ENCODE data around the gene FNTB.

FNTB gene

GRCh38 chr14:65044596-65044959 lies 57.9 kb downstream of the FNTB start:
- no peak for DNase-seq (ENCODE audit: low read depth in 1 of 2, low spot score in 1 of 2)

GRCh38 chr14:65045006-65045405 lies 58.3 kb downstream of the FNTB start:
- DNase-seq (ENCODE audit: low read depth in 1 of 2, low spot score in 1 of 2), result no peak

GRCh38 chr14:65045709-65046108 lies 59.0 kb downstream of the FNTB start:
- no peak for DNase-seq (ENCODE audit: low read depth in 1 of 2, low spot score in 1 of 2)

GRCh38 chr14:65052832-65053231 lies 66.1 kb downstream of the FNTB start:
- DNase-seq (ENCODE audit: low read depth in 1 of 2, low spot score in 1 of 2), result no peak

GRCh38 chr14:65053466-65053865 lies 66.8 kb downstream of the FNTB start:
- DNase-seq (ENCODE audit: low read depth in 1 of 2, low spot score in 1 of 2), result no peak

GRCh38 chr14:65054471-65055085 lies 67.9 kb downstream of the FNTB start:
- no peak for DNase-seq (ENCODE audit: low read depth in 1 of 2, low spot score in 1 of 2)

- DNase-seq (ENCODE audit: low read depth in 1 of 2, low spot score in 1 of 2), result no peak
Observed at GRCh38 chr14:65057695-65058094, 71.0 kb downstream of the FNTB start.

GRCh38 chr14:65062096-65063075 lies 75.7 kb downstream of the FNTB start:
- no peak for DNase-seq (ENCODE audit: low read depth in 1 of 2, low spot score in 1 of 2)

- DNase-seq (ENCODE audit: low read depth in 1 of 2, low spot score in 1 of 2), result no peak
Observed at GRCh38 chr14:65065719-65066118, 79.0 kb downstream of the FNTB start.

GRCh38 chr14:65069874-65070413 lies 83.2 kb downstream of the FNTB start:
- no peak for DNase-seq (ENCODE audit: low read depth in 1 of 2, low spot score in 1 of 2)

- DNase-seq (ENCODE audit: low read depth in 1 of 2, low spot score in 1 of 2), result no peak
Observed at GRCh38 chr14:65070471-65070976, 83.8 kb downstream of the FNTB start.

- no peak for DNase-seq (ENCODE audit: low read depth in 1 of 2, low spot score in 1 of 2)
Observed at GRCh38 chr14:65071544-65071943, 84.8 kb downstream of the FNTB start.

- DNase-seq (ENCODE audit: low read depth in 1 of 2, low spot score in 1 of 2), result no peak
Observed at GRCh38 chr14:65072256-65072655, 85.6 kb downstream of the FNTB start.

GRCh38 chr14:65072937-65073336 lies 86.2 kb downstream of the FNTB start:
- DNase-seq (ENCODE audit: low read depth in 1 of 2, low spot score in 1 of 2), result no peak

- DNase-seq (ENCODE audit: low read depth in 1 of 2, low spot score in 1 of 2), result no peak
Observed at GRCh38 chr14:65073605-65074201, 87.0 kb downstream of the FNTB start.

GRCh38 chr14:65074449-65075150 lies 87.9 kb downstream of the FNTB start:
- DNase-seq (ENCODE audit: low read depth in 1 of 2, low spot score in 1 of 2), result no peak

GRCh38 chr14:65075628-65076325 lies 89.1 kb downstream of the FNTB start:
- no peak for DNase-seq (ENCODE audit: low read depth in 1 of 2, low spot score in 1 of 2)

GRCh38 chr14:65077318-65077717 lies 90.6 kb downstream of the FNTB start:
- DNase-seq (ENCODE audit: low read depth in 1 of 2, low spot score in 1 of 2), result no peak

- no peak for DNase-seq (ENCODE audit: low read depth in 1 of 2, low spot score in 1 of 2)
Observed at GRCh38 chr14:65079201-65079600, 92.5 kb downstream of the FNTB start.

GRCh38 chr14:65079768-65080167 lies 93.1 kb downstream of the FNTB start:
- DNase-seq (ENCODE audit: low read depth in 1 of 2, low spot score in 1 of 2), result no peak

All from activated T-helper 1 cell treated with anti-CD3 and anti-CD28 coated beads, Interleukin-2, amount 50 U/mL, for 16 hours (primary cell).